NCI-H748 treated with DMSO at 0.1 percent for 48 hours (cell line): ENCODE results near the gene TMEM109.

Experiments
- DNase-seq: peaks from one replicate; lab custom pipeline; 2025; lab: John Stamatoyannopoulos, UW

TMEM109 gene

GRCh38 chr11:60925868-60926267, 11.9 kb downstream of the TMEM109 start:
- DNase-seq = no peak

- no peak for DNase-seq
Measured at GRCh38 chr11:60926500-60926899, 12.5 kb downstream of the TMEM109 start.

GRCh38 chr11:60927061-60927592, 13.2 kb downstream of the TMEM109 start:
- no peak for DNase-seq

- no peak for DNase-seq
Measured at GRCh38 chr11:60927600-60927999, 13.6 kb downstream of the TMEM109 start.

- no peak for DNase-seq
Measured at GRCh38 chr11:60928563-60929001, 14.6 kb downstream of the TMEM109 start.

- DNase-seq = no peak
Measured at GRCh38 chr11:60929764-60930163, 15.8 kb downstream of the TMEM109 start.

- DNase-seq = no peak
Measured at GRCh38 chr11:60930394-60930793, 16.4 kb downstream of the TMEM109 start.

- DNase-seq = no peak
Measured at GRCh38 chr11:60931917-60932316, 18.0 kb downstream of the TMEM109 start.

- no peak for DNase-seq
Measured at GRCh38 chr11:60932605-60933356, 18.8 kb downstream of the TMEM109 start.

GRCh38 chr11:60933416-60934123, 19.6 kb downstream of the TMEM109 start:
- no peak for DNase-seq

- no peak for DNase-seq
Measured at GRCh38 chr11:60934124-60934789, 20.3 kb downstream of the TMEM109 start.

- DNase-seq = no peak
Measured at GRCh38 chr11:60934790-60935605, 21.0 kb downstream of the TMEM109 start.

- no peak for DNase-seq
Measured at GRCh38 chr11:60935676-60936442, 21.9 kb downstream of the TMEM109 start.

GRCh38 chr11:60936467-60937143, 22.6 kb downstream of the TMEM109 start:
- DNase-seq = no peak

- no peak for DNase-seq
Measured at GRCh38 chr11:60937144-60937527, 23.2 kb downstream of the TMEM109 start.

GRCh38 chr11:60937811-60938210, 23.9 kb downstream of the TMEM109 start:
- no peak for DNase-seq

- DNase-seq = no peak
Measured at GRCh38 chr11:60938500-60938899, 24.5 kb downstream of the TMEM109 start.

- DNase-seq = no peak
Measured at GRCh38 chr11:60939301-60939700, 25.3 kb downstream of the TMEM109 start.

- DNase-seq = no peak
Measured at GRCh38 chr11:60939855-60940254, 25.9 kb downstream of the TMEM109 start.

GRCh38 chr11:60941371-60942119, 27.6 kb downstream of the TMEM109 start:
- no peak for DNase-seq
